ENCODE measurements around the gene IZUMO2.

- TF ChIP-seq, protein P1, sequence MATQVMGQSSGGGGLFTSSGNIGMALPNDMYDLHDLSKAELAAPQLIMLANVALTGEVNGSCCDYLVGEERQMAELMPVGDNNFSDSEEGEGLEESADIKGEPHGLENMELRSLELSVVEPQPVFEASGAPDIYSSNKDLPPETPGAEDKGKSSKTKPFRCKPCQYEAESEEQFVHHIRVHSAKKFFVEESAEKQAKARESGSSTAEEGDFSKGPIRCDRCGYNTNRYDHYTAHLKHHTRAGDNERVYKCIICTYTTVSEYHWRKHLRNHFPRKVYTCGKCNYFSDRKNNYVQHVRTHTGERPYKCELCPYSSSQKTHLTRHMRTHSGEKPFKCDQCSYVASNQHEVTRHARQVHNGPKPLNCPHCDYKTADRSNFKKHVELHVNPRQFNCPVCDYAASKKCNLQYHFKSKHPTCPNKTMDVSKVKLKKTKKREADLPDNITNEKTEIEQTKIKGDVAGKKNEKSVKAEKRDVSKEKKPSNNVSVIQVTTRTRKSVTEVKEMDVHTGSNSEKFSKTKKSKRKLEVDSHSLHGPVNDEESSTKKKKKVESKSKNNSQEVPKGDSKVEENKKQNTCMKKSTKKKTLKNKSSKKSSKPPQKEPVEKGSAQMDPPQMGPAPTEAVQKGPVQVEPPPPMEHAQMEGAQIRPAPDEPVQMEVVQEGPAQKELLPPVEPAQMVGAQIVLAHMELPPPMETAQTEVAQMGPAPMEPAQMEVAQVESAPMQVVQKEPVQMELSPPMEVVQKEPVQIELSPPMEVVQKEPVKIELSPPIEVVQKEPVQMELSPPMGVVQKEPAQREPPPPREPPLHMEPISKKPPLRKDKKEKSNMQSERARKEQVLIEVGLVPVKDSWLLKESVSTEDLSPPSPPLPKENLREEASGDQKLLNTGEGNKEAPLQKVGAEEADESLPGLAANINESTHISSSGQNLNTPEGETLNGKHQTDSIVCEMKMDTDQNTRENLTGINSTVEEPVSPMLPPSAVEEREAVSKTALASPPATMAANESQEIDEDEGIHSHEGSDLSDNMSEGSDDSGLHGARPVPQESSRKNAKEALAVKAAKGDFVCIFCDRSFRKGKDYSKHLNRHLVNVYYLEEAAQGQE (IDR thresholded peaks at IDR 0.05; ENCODE audit: low read depth) = no peak
- no peak for TF ChIP-seq YY1 (IDR thresholded peaks at IDR 0.05; ENCODE audit: low read depth)
Measured at GRCh38 chr19:50187937-50188336, 24.9 kb upstream of the IZUMO2 start.

All from Ishikawa (cell line).